Measurements from ENCODE around the gene ZNF480. TPM values are rescaled to one million over a fixed set of nuclear protein-coding genes. Genes with fewer than 3 reads are reported as not detected.
"Not testable (repeated sequence)": the region's sequence is repeated elsewhere in the genome, so short reads cannot be mapped to it uniquely, and the experiment has no call there.

ZNF480 gene
- total RNA-seq, 1 experiment from 2014 or later = 0.51 TPM

- no peak for DNase-seq (ENCODE audit: low spot score)
Measured at GRCh38 chr19:52336791-52337381, 39.9 kb downstream of the ZNF480 start.

GRCh38 chr19:52339022-52339421 is 42.1 kb downstream of the ZNF480 start:
- DNase-seq (ENCODE audit: low spot score) = not testable (repeated sequence)

- DNase-seq (ENCODE audit: low spot score) = peak; percentile 41
Measured at GRCh38 chr19:52343548-52343947, 46.6 kb downstream of the ZNF480 start.

- DNase-seq (ENCODE audit: low spot score) = no peak
Measured at GRCh38 chr19:52345162-52345561, 48.2 kb downstream of the ZNF480 start.

GRCh38 chr19:52351512-52351911 is 54.5 kb downstream of the ZNF480 start:
- peak; percentile 9 for DNase-seq (ENCODE audit: low spot score)

- DNase-seq (ENCODE audit: low spot score) = no peak
Measured at GRCh38 chr19:52366414-52366824, 69.5 kb downstream of the ZNF480 start.

- DNase-seq (ENCODE audit: low spot score) = no peak
Measured at GRCh38 chr19:52369559-52370340, 72.8 kb downstream of the ZNF480 start, which contains the start of gene ZNF880. Gene ZNF880 (plus strand): TSS chr19:52369923. CDS start chr19:52369966, 43 bp downstream.

GRCh38 chr19:52370341-52370710 is 73.4 kb downstream of the ZNF480 start:
- DNase-seq (ENCODE audit: low spot score) = no peak

Small RNAs within 50 kb of the gene (small RNA-seq; reads per million reads assigned to genes)
- gene MIR643 = not detected
- not detected for gene RF00019

Other genes with a start within 250 kb of the ZNF480 start
- gene ZNF432, start 248.3 kb upstream of the ZNF480 start, total RNA-seq (2014; rRNA removed; shearing (Covaris generic)) = 4.9 and 5.3 TPM in 2 replicates
- gene ZNF841, start 201.4 kb upstream of the ZNF480 start, total RNA-seq (2014; rRNA removed; shearing (Covaris generic)) = 6.7 and 8.7 TPM in 2 replicates
- 0.50 and 0.81 TPM in 2 replicates for gene ZNF616, start 157.2 kb upstream of the ZNF480 start, total RNA-seq (2014; rRNA removed; shearing (Covaris generic))
- 0.10 and 1.6 TPM in 2 replicates for gene ZNF836, start 125.5 kb upstream of the ZNF480 start, total RNA-seq (2014; rRNA removed; shearing (Covaris generic))
- 430 and 450 TPM in 2 replicates for gene PPP2R1A, start 107.1 kb upstream of the ZNF480 start, total RNA-seq (2014; rRNA removed; shearing (Covaris generic))
- 6.1 and 9.2 TPM in 2 replicates for gene ZNF766, start 27.6 kb upstream of the ZNF480 start, total RNA-seq (2014; rRNA removed; shearing (Covaris generic))
- not detected in 2 replicates for gene ZNF610, start 39.1 kb downstream of the ZNF480 start, total RNA-seq (2014; rRNA removed; shearing (Covaris generic))
- gene ZNF880, start 72.8 kb downstream of the ZNF480 start, total RNA-seq (2014; rRNA removed; shearing (Covaris generic)) = not detected in 2 replicates
- gene ZNF528, start 100.7 kb downstream of the ZNF480 start, total RNA-seq (2014; rRNA removed; shearing (Covaris generic)) = not detected in 2 replicates
- gene ZNF534, start 132.0 kb downstream of the ZNF480 start, total RNA-seq (2014; rRNA removed; shearing (Covaris generic)) = not detected in 2 replicates
- not detected in 2 replicates for gene ZNF578, start 156.4 kb downstream of the ZNF480 start, total RNA-seq (2014; rRNA removed; shearing (Covaris generic))
- gene ZNF808, start 230.5 kb downstream of the ZNF480 start, total RNA-seq (2014; rRNA removed; shearing (Covaris generic)) = 1.8 and 2.1 TPM in 2 replicates